ENCODE measurements around the gene ERV3-1. TPM values are rescaled to one million over a fixed set of nuclear protein-coding genes. Genes with fewer than 3 reads are reported as not detected.
A peak's percentile ranks its signal among the peaks of the same experiment; 100 is the strongest.
"Not testable (repeated sequence)": the region's sequence is repeated elsewhere in the genome, so short reads cannot be mapped to it uniquely, and the experiment has no call there.

The ERV3-1 gene
- total RNA-seq, 5 donors from 2014 or later (not counting 1 experiment from before 2014, with no cell fraction given), result 9.5 to 15.9 (median 12.0) TPM

DNA sequence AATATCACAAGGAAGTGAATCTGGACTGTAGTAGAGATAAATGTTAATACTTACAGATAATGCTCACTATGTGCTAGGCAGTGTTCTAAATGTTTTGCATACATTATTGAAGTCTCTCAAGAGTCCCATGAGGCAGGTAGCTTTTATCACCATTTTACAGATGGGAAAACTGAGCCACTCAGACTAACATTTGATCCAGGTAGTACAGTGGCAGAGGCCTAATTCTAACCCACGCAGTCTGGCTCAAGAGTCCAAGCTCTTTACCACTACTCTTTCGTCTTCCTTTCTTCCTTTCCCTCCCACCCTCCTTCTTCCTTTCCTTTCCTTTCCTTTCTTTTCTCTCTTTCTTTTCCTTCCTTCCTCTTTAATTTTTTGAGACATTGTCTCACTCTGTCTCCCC, 39.1 kb upstream of the ERV3-1 start:
- H3K36me3 ChIP-seq (ENCODE audit: control insufficient read depth in 2 of 2, extremely low read depth in 1 of 2, insufficient read depth in 1 of 2, low read length in 1 of 2); H3K4me1 ChIP-seq (ENCODE audit: control insufficient read depth in 1 of 2, extremely low read depth in 1 of 2, insufficient read depth in 2 of 2, low read length in 2 of 2); H3K4me3 ChIP-seq (ENCODE audit: control insufficient read depth in 1 of 2, extremely low read depth in 1 of 2, low read length in 1 of 2); DNase-seq; H3K9me3 Mint-ChIP-seq; H3K27ac ChIP-seq (ENCODE audit: low read length); POLR2A ChIA-PET; H3K9me3 ChIP-seq; H3K27ac Mint-ChIP-seq; ATAC-seq (replicated peaks in 1 of 4); H3K27me3 Mint-ChIP-seq; H3K27me3 ChIP-seq (replicated peaks in 1 of 2; ENCODE audit: control insufficient read depth in 2 of 2, extremely low read depth in 1 of 2, insufficient read depth in 2 of 2, low read length in 1 of 2); H3K4me3 Mint-ChIP-seq; CTCF ChIA-PET: not testable (repeated sequence)
- H3K4me1 Mint-ChIP-seq, result peaks cover 9 to 15% (median 12%) of the 10 kb centered on the region in 3 donors
- 82% methylated on average over 2 of the region's 2 CpGs for WGBS (ENCODE audit: insufficient coverage)
- H3K36me3 Mint-ChIP-seq, result peaks cover 14% of the 10 kb centered on the region

DNA sequence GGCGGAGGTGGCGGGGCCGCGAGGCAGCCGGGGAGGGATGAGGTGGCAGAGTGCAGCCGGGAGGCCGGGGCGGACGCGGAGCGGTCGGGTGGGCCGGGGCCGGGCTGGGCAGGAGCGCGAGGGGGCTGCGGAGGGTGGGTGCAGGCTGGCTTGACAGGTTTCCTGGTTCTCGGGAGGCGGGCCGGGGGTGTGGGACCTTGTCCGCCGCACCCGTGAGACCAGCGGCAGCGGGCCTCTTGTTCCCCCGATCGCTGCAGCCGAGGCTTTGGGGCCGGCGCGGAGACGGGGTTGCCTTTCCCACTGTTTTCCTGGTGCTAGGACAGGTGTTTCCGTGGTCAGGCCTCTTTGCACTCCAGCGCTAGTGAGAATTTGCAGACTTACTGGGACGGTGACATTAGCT, 32.3 kb upstream of the ERV3-1 start:
- H3K36me3 Mint-ChIP-seq; H3K27me3 Mint-ChIP-seq; H3K9me3 ChIP-seq; H3K36me3 ChIP-seq (ENCODE audit: control insufficient read depth in 2 of 2, extremely low read depth in 1 of 2, insufficient read depth in 1 of 2, low read length in 1 of 2); CTCF ChIA-PET; H3K4me1 ChIP-seq (ENCODE audit: control insufficient read depth in 1 of 2, extremely low read depth in 1 of 2, insufficient read depth in 2 of 2, low read length in 2 of 2); H3K27me3 ChIP-seq (replicated peaks in 1 of 2; ENCODE audit: control insufficient read depth in 2 of 2, extremely low read depth in 1 of 2, insufficient read depth in 2 of 2, low read length in 1 of 2); H3K9me3 Mint-ChIP-seq; H3K27ac ChIP-seq (ENCODE audit: low read length): not testable (repeated sequence)
- H3K4me1 Mint-ChIP-seq, result peaks cover 11 to 18% (median 17%) of the 10 kb centered on the region in 3 donors
- peak overlapping the region; percentile 52 to 62 for H3K4me3 ChIP-seq (ENCODE audit: control insufficient read depth in 1 of 2, extremely low read depth in 1 of 2, low read length in 1 of 2)
- H3K4me3 Mint-ChIP-seq, result peak overlapping the region; percentile 77 to 89 (median 81)
- peak overlapping the region; percentile 42 to 76 for H3K27ac Mint-ChIP-seq
- ATAC-seq (replicated peaks in 1 of 4), result peak in 2 of 4 experiments; percentile 3 to 7
- POLR2A ChIA-PET, result interaction anchor here (0.7 to 2.3 kb wide), 2 partner anchors 32 to 1375 kb away, joined by 4 to 24 read pairs; partner anchors contain the start of gene ERV3-1 (in 1 of the 2)
- WGBS (ENCODE audit: insufficient coverage), result under 1% methylated on average over 32 of the region's 35 CpGs
- DNase-seq, result peak in 22 of 35 experiments; percentile 0 to 29 (median 8)

DNA sequence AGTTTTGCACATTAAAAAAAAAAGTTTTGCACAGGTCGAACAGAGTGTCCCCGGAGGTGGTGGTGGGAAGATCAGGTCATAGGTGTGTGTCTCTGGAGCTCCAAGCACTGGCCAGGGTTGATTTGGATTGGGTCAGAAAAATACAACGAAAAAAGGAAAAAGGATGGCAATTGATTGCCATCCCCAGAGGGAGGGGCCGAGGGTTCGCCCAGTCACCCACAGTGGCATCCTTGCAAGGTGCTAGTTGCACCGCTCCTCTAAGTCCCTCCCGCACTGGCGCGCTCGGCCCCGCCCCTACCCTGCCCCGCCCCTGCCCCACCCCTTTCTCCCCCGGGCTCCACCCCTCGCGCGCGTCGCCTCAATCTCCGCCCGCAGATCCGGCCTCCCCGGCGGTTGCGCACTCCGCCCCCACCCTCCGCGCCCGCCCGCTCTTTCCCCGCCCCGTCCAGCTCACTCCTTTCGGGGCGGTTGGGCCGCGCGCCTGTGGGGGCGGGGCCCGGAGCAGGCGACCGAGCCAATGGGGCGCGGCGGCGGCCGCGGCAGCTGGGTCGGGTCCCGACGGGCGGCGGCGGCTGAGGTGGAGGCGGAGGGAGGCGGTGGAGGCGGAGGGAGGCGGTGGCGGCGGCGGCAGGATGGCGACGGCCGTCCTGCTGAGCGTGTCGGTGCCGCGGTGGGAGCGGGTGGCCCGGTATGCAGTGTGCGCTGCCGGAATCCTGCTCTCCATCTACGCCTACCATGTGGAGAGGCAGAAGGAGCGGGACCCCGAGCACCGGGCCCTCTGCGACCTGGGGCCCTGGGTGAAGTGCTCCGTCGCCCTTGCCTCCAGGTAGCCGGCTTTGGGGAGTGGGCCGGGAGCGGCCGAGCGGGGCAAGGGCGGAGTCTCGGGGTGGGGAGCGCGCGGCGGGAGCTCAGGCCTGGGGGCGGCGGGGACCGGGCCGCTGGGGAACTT, 31.5 kb upstream of the ERV3-1 start:
- Mint-ChIP-seq H3K9me3 (no peaks in the 10 kb centered on the region), H3K36me3 (no peaks in the 10 kb centered on the region), H3K4me3 (peak overlapping the region; percentile 76 to 81 (median 80)), H3K27ac (peak overlapping the region; percentile 67 to 82), H3K4me1 (peaks cover 11 to 18% (median 17%) of the 10 kb centered on the region in 3 donors), H3K27me3 (no peaks in the 10 kb centered on the region)
- DNase-seq (peak; percentile 84 to 96 (median 92)), ATAC-seq (replicated peaks in 1 of 4) (peak; percentile 88 to 94 (median 92))
- peak overlapping the region; percentile 58 for H3K27ac ChIP-seq (ENCODE audit: low read length)
- H3K4me3 ChIP-seq (ENCODE audit: control insufficient read depth in 1 of 2, extremely low read depth in 1 of 2, low read length in 1 of 2), result peak overlapping the region; percentile 23 to 71
- H3K4me1 ChIP-seq (ENCODE audit: control insufficient read depth in 1 of 2, extremely low read depth in 1 of 2, insufficient read depth in 2 of 2, low read length in 2 of 2), result peaks cover 6 to 9% of the 10 kb centered on the region in 2 experiments
- no peaks in the 10 kb centered on the region for H3K9me3 ChIP-seq
- ChIA-PET CTCF (interaction anchor here (0.8 to 1.9 kb wide), 4 partner anchors 31 to 730 kb away, joined by 3 to 13 read pairs (median 4); partner anchors contain the start of gene ERV3-1 (in 2 of the 2)), POLR2A (interaction anchor here (0.6 to 2.3 kb wide), 5 partner anchors 32 to 1957 kb away, joined by 3 to 24 read pairs (median 5); partner anchors contain the start of genes ERV3-1 (in 1 of the 2) and SBDS (in 1 of the 2))
- H3K36me3 ChIP-seq (ENCODE audit: control insufficient read depth in 2 of 2, extremely low read depth in 1 of 2, insufficient read depth in 1 of 2, low read length in 1 of 2), result no peaks in the 10 kb centered on the region
- H3K27me3 ChIP-seq (replicated peaks in 1 of 2; ENCODE audit: control insufficient read depth in 2 of 2, extremely low read depth in 1 of 2, insufficient read depth in 2 of 2, low read length in 1 of 2), result no peaks in the 10 kb centered on the region
- WGBS (ENCODE audit: insufficient coverage), result 6% methylated on average over 29 of the region's 92 CpGs

DNA sequence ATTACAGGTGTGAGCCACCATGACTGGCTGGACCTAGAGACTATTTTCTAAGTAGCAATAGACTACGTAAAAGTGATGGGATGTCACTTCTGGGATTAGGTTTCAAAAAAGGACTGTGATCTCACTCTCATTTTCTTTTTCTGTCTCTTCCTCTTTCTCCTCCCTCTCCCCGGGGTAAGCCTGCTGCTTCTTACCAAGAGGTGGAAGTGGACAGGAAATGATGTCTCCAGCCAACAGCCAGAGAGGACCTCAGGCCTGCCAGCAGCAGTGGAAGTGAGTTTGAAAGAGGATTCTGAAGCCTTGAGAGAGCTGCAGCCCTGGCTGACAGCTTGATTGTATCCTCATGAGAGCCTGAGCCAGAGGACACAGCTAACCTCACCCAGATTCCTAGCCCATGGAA, 30.0 kb upstream of the ERV3-1 start:
- ATAC-seq (replicated peaks in 1 of 4); H3K27me3 Mint-ChIP-seq; H3K4me3 Mint-ChIP-seq; H3K27ac Mint-ChIP-seq; H3K36me3 Mint-ChIP-seq; H3K27me3 ChIP-seq (replicated peaks in 1 of 2; ENCODE audit: control insufficient read depth in 2 of 2, extremely low read depth in 1 of 2, insufficient read depth in 2 of 2, low read length in 1 of 2); H3K27ac ChIP-seq (ENCODE audit: low read length); H3K36me3 ChIP-seq (ENCODE audit: control insufficient read depth in 2 of 2, extremely low read depth in 1 of 2, insufficient read depth in 1 of 2, low read length in 1 of 2); H3K9me3 Mint-ChIP-seq; H3K4me3 ChIP-seq (ENCODE audit: control insufficient read depth in 1 of 2, extremely low read depth in 1 of 2, low read length in 1 of 2); H3K4me1 ChIP-seq (ENCODE audit: control insufficient read depth in 1 of 2, extremely low read depth in 1 of 2, insufficient read depth in 2 of 2, low read length in 2 of 2); H3K9me3 ChIP-seq: not testable (repeated sequence)
- peak in 1 of 35 experiments; percentile 5 for DNase-seq
- CTCF ChIA-PET, result interaction anchor here (0.6 to 1.9 kb wide), 7 partner anchors 21 to 1694 kb away, joined by 4 to 13 read pairs (median 5); partner anchors contain the start of gene ERV3-1 (in 2 of the 2)
- no CpG with 5 or more reads among the region's 2 CpGs for WGBS (ENCODE audit: insufficient coverage)
- POLR2A ChIA-PET, result interaction anchor here (0.6 to 2.3 kb wide), 4 partner anchors 26 to 283 kb away, joined by 7 to 24 read pairs (median 13); partner anchors contain the start of gene ERV3-1 (in 2 of the 2)
- peaks cover 11 to 16% (median 16%) of the 10 kb centered on the region in 3 donors for H3K4me1 Mint-ChIP-seq

DNA sequence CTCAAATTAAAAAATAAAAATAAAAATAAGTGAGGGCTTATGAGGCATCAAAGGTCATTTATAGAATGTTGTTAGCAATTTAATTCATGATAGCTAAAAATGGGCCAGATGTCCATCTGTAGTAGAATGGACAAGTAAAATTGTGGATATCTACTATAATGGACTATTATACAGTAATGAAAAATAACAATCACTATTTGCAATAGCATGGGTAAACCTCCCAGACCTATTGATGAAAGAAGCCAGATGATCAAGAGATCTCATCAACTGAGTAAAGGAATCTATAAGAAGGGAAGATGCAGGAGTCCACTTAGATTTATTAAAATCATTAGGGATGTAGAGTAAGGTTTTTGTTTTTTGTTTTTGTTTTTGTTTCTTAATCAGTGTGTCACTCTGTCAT, 29.0 kb upstream of the ERV3-1 start:
- H3K36me3 Mint-ChIP-seq; H3K27me3 ChIP-seq (replicated peaks in 1 of 2; ENCODE audit: control insufficient read depth in 2 of 2, extremely low read depth in 1 of 2, insufficient read depth in 2 of 2, low read length in 1 of 2); H3K4me3 ChIP-seq (ENCODE audit: control insufficient read depth in 1 of 2, extremely low read depth in 1 of 2, low read length in 1 of 2); POLR2A ChIA-PET; DNase-seq; H3K9me3 ChIP-seq; H3K36me3 ChIP-seq (ENCODE audit: control insufficient read depth in 2 of 2, extremely low read depth in 1 of 2, insufficient read depth in 1 of 2, low read length in 1 of 2); ATAC-seq (replicated peaks in 1 of 4); CTCF ChIA-PET; H3K9me3 Mint-ChIP-seq; H3K4me1 ChIP-seq (ENCODE audit: control insufficient read depth in 1 of 2, extremely low read depth in 1 of 2, insufficient read depth in 2 of 2, low read length in 2 of 2); H3K27ac Mint-ChIP-seq; H3K27me3 Mint-ChIP-seq; H3K4me3 Mint-ChIP-seq; H3K27ac ChIP-seq (ENCODE audit: low read length): not testable (repeated sequence)
- H3K4me1 Mint-ChIP-seq, result peaks cover 11 to 16% (median 16%) of the 10 kb centered on the region in 3 donors

DNA sequence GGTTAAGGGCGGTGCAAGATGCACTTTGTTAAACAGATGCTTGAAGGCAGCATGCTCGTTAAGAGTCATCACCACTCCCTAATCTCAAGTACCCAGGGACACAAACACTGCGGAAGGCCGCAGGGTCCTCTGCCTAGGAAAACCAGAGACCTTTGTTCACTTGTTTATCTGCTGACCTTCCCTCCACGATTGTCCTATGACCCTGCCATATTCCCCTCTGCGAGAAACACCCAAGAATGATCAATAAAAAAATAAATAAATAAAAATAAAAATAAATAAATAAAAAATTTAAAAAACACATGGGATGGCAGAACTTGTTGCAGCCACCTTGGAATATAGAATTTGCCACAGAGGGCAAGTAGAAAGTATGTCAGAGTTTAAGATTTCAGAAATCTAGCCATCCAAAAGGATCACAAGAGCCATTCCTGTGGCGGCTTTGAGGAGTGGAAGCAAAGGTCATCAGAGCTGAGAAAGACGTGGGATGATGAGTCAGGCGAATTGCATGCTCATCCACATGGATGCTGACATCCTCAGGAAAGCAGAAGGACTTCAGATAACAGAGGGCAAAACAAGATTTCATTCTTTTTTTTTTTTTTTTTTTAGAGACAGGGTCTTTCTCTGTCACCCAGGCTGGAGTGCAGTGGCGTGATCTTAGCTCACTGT, 27.8 kb upstream of the ERV3-1 start:
- WGBS (ENCODE audit: insufficient coverage), result 86% methylated on average over 1 of the region's 10 CpGs
- H3K9me3 Mint-ChIP-seq; H3K36me3 Mint-ChIP-seq; H3K36me3 ChIP-seq (ENCODE audit: control insufficient read depth in 2 of 2, extremely low read depth in 1 of 2, insufficient read depth in 1 of 2, low read length in 1 of 2); CTCF ChIA-PET; H3K27ac ChIP-seq (ENCODE audit: low read length); H3K9me3 ChIP-seq; H3K27me3 Mint-ChIP-seq; H3K4me3 Mint-ChIP-seq; H3K27me3 ChIP-seq (replicated peaks in 1 of 2; ENCODE audit: control insufficient read depth in 2 of 2, extremely low read depth in 1 of 2, insufficient read depth in 2 of 2, low read length in 1 of 2); H3K4me1 ChIP-seq (ENCODE audit: control insufficient read depth in 1 of 2, extremely low read depth in 1 of 2, insufficient read depth in 2 of 2, low read length in 2 of 2); DNase-seq; H3K27ac Mint-ChIP-seq; H3K4me3 ChIP-seq (ENCODE audit: control insufficient read depth in 1 of 2, extremely low read depth in 1 of 2, low read length in 1 of 2); H3K4me1 Mint-ChIP-seq; ATAC-seq (replicated peaks in 1 of 4): not testable (repeated sequence)
- POLR2A ChIA-PET, result interaction anchor here in 1 of 2 donors (0.6 kb wide), 1 partner anchor 1981 kb away, joined by 3 read pairs; no protein-coding TSS in a partner anchor

All from T-cell (primary cell).